HCT116 (cell line): ENCODE data around the gene CAPN13.

Experiments used
- CEBPB ChIP-seq: IDR thresholded peaks from 2 replicates; pipeline ENCODE4 v1.6.1; 2012; ENCODE audit warnings: low read depth
- CTCF ChIP-seq, 3 experiments: fragments of 200-600 bp in 1 of 3; sonication (generic) in 1 of 3; IDR thresholded peaks in 2 of 3; conservative IDR thresholded peaks in 1 of 3; 2 replicates each; pipeline ENCODE4 v1.5.1; 2012 to 2017; ENCODE audit warnings: low read depth in 2 of 3, low read length in 2 of 3, antibody characterized with exemption in 1 of 3, borderline replicate concordance in 1 of 3, control low read depth in 1 of 3, mild to moderate bottlenecking in 1 of 3, mixed read lengths in 1 of 3, mixed run types in 1 of 3, moderate library complexity in 1 of 3; ENCODE audit not compliant: insufficient read depth in 1 of 3
- EZH2 ChIP-seq: fragments of 200-600 bp; sonication (generic); IDR thresholded peaks from 2 replicates; pipeline ENCODE4 v1.6.1; 2017; ENCODE audit warnings: antibody characterized with exemption, mixed run types
- POLR2AphosphoS5 ChIP-seq: IDR thresholded peaks from 2 replicates; pipeline ENCODE4 v1.6.1; 2011; ENCODE audit warnings: mild to moderate bottlenecking, low read depth, low read length, moderate library complexity
- RAD21 ChIP-seq: IDR thresholded peaks from 2 replicates; pipeline ENCODE4 v1.6.1; 2012; ENCODE audit warnings: low read depth, mild to moderate bottlenecking
- SIN3A ChIP-seq: IDR thresholded peaks from 2 replicates; pipeline ENCODE4 v1.6.1; 2012; ENCODE audit warnings: low read depth
- TCF7L2 ChIP-seq: IDR thresholded peaks from 2 replicates; pipeline ENCODE4 v1.7.0; 2011; ENCODE audit warnings: borderline replicate concordance, inconsistent platforms; ENCODE audit not compliant: insufficient read depth, insufficient read length; ENCODE audit errors: extremely low read depth
- YY1 ChIP-seq: IDR thresholded peaks from 2 replicates; pipeline ENCODE4 v1.6.1; 2011; ENCODE audit warnings: low read length, low read depth, moderate library complexity, mild to moderate bottlenecking; ENCODE audit not compliant: insufficient replicate concordance; ENCODE audit errors: extremely low read depth

- TF ChIP-seq RAD21 (no peak), SIN3A (no peak), CTCF (IDR thresholded peaks at IDR 0.05 in 2 of 3, conservative IDR thresholded peaks at IDR 0.05 in 1 of 3; ENCODE audit: borderline replicate concordance in 1 of 3, insufficient read depth in 1 of 3, low read depth in 2 of 3, low read length in 2 of 3) (no peak), YY1 (no peak), TCF7L2 (no peak), CEBPB (no peak), POLR2AphosphoS5 (no peak), EZH2 (no peak)
Measured at GRCh38 chr2:30701782-30702181, 105.5 kb downstream of the CAPN13 start.
